Measurements from ENCODE around the gene PHF2. TPM values are rescaled to one million over a fixed set of nuclear protein-coding genes. Genes with fewer than 3 reads are reported as not detected.

PHF2 gene
- total RNA-seq (2012; rRNA removed): 7.0 and 7.4 TPM in 2 replicates

GRCh38 chr9:93576258-93577077 lies at the start of gene PHF2:
Gene PHF2 (plus strand): TSS chr9:93576584. CDS start chr9:93576774, 190 bp downstream.
- peak within 1 kb of the TSS; percentile 91 for H3K9ac ChIP-seq (ENCODE audit: low read depth, low read length)
- no peaks in the 10 kb centered on the region for H3K36me3 ChIP-seq (ENCODE audit: insufficient read depth, low read length)
- peak within 1 kb of the TSS; percentile 99 for H3K4me2 ChIP-seq (ENCODE audit: low read length)
- peak within 1 kb of the TSS; percentile 94 for H3K4me3 ChIP-seq (ENCODE audit: low read length)
- H3K4me1 ChIP-seq (ENCODE audit: control insufficient read depth, insufficient read depth, low read length): peaks cover 26% of the 10 kb centered on the region
- no peaks in the 10 kb centered on the region for H3K27me3 ChIP-seq (ENCODE audit: control insufficient read depth, insufficient read depth, low read length)
- no peaks in the 10 kb centered on the region for H3K9me3 ChIP-seq (replicated peaks; ENCODE audit: low read length)

- no peaks in the 10 kb centered on the region for H3K27me3 ChIP-seq (ENCODE audit: control insufficient read depth, insufficient read depth, low read length)
- no peak overlapping the region for H3K9ac ChIP-seq (ENCODE audit: low read depth, low read length)
- peaks cover 69% of the 10 kb centered on the region for H3K36me3 ChIP-seq (ENCODE audit: insufficient read depth, low read length)
- H3K9me3 ChIP-seq (replicated peaks; ENCODE audit: low read length): no peaks in the 10 kb centered on the region
- H3K4me2 ChIP-seq (ENCODE audit: low read length): no peak overlapping the region
- no peaks in the 10 kb centered on the region for H3K4me1 ChIP-seq (ENCODE audit: control insufficient read depth, insufficient read depth, low read length)
- no peak overlapping the region for H3K4me3 ChIP-seq (ENCODE audit: low read length)
These were observed 45.0 kb upstream of the PHF2 start for GRCh38 chr9:93531374-93531773.

- H3K4me1 ChIP-seq (ENCODE audit: control insufficient read depth, insufficient read depth, low read length): no peaks in the 10 kb centered on the region
- no peaks in the 10 kb centered on the region for H3K9me3 ChIP-seq (replicated peaks; ENCODE audit: low read length)
- no peaks in the 10 kb centered on the region for H3K27me3 ChIP-seq (ENCODE audit: control insufficient read depth, insufficient read depth, low read length)
- H3K36me3 ChIP-seq (ENCODE audit: insufficient read depth, low read length): peaks cover 69% of the 10 kb centered on the region
- no peak overlapping the region for H3K9ac ChIP-seq (ENCODE audit: low read depth, low read length)
- no peak overlapping the region for H3K4me2 ChIP-seq (ENCODE audit: low read length)
- H3K4me3 ChIP-seq (ENCODE audit: low read length): no peak overlapping the region
These were observed 44.2 kb upstream of the PHF2 start for GRCh38 chr9:93532141-93532540.

GRCh38 chr9:93533863-93534262 lies 42.5 kb upstream of the PHF2 start:
- H3K27me3 ChIP-seq (ENCODE audit: control insufficient read depth, insufficient read depth, low read length): no peaks in the 10 kb centered on the region
- no peak overlapping the region for H3K4me3 ChIP-seq (ENCODE audit: low read length)
- H3K4me2 ChIP-seq (ENCODE audit: low read length): no peak overlapping the region
- no peaks in the 10 kb centered on the region for H3K4me1 ChIP-seq (ENCODE audit: control insufficient read depth, insufficient read depth, low read length)
- H3K36me3 ChIP-seq (ENCODE audit: insufficient read depth, low read length): peaks cover 60% of the 10 kb centered on the region
- H3K9ac ChIP-seq (ENCODE audit: low read depth, low read length): no peak overlapping the region
- no peaks in the 10 kb centered on the region for H3K9me3 ChIP-seq (replicated peaks; ENCODE audit: low read length)

- Histone ChIP-seq H3K9ac (ENCODE audit: low read depth, low read length) (no peak overlapping the region), H3K4me3 (ENCODE audit: low read length) (no peak overlapping the region), H3K4me1 (ENCODE audit: control insufficient read depth, insufficient read depth, low read length) (no peaks in the 10 kb centered on the region)
These were observed 40.2 kb upstream of the PHF2 start for GRCh38 chr9:93536167-93536566.

GRCh38 chr9:93536874-93537273 lies 39.5 kb upstream of the PHF2 start:
- Histone ChIP-seq H3K4me1 (ENCODE audit: control insufficient read depth, insufficient read depth, low read length) (no peaks in the 10 kb centered on the region), H3K9ac (ENCODE audit: low read depth, low read length) (no peak overlapping the region), H3K36me3 (ENCODE audit: insufficient read depth, low read length) (peaks cover 42% of the 10 kb centered on the region)

More at GRCh38 chr9:93536167-93536566, 40.2 kb upstream of the PHF2 start:
- Histone ChIP-seq H3K9me3 (replicated peaks; ENCODE audit: low read length) (no peaks in the 10 kb centered on the region), H3K4me2 (ENCODE audit: low read length) (no peak overlapping the region), H3K36me3 (ENCODE audit: insufficient read depth, low read length) (peaks cover 48% of the 10 kb centered on the region), H3K27me3 (ENCODE audit: control insufficient read depth, insufficient read depth, low read length) (no peaks in the 10 kb centered on the region)

GRCh38 chr9:93540305-93540704 lies 36.1 kb upstream of the PHF2 start:
- no peaks in the 10 kb centered on the region for H3K27me3 ChIP-seq (ENCODE audit: control insufficient read depth, insufficient read depth, low read length)
- no peaks in the 10 kb centered on the region for H3K9me3 ChIP-seq (replicated peaks; ENCODE audit: low read length)
- no peak overlapping the region for H3K4me3 ChIP-seq (ENCODE audit: low read length)
- H3K36me3 ChIP-seq (ENCODE audit: insufficient read depth, low read length): peaks cover 46% of the 10 kb centered on the region
- H3K9ac ChIP-seq (ENCODE audit: low read depth, low read length): no peak overlapping the region
- no peak overlapping the region for H3K4me2 ChIP-seq (ENCODE audit: low read length)
- H3K4me1 ChIP-seq (ENCODE audit: control insufficient read depth, insufficient read depth, low read length): no peaks in the 10 kb centered on the region

More at GRCh38 chr9:93536874-93537273, 39.5 kb upstream of the PHF2 start:
- Histone ChIP-seq H3K4me2 (ENCODE audit: low read length) (no peak overlapping the region), H3K27me3 (ENCODE audit: control insufficient read depth, insufficient read depth, low read length) (no peaks in the 10 kb centered on the region), H3K9me3 (replicated peaks; ENCODE audit: low read length) (no peaks in the 10 kb centered on the region), H3K4me3 (ENCODE audit: low read length) (no peak overlapping the region)

- H3K4me1 ChIP-seq (ENCODE audit: control insufficient read depth, insufficient read depth, low read length): no peaks in the 10 kb centered on the region
- H3K9me3 ChIP-seq (replicated peaks; ENCODE audit: low read length): no peaks in the 10 kb centered on the region
- H3K27me3 ChIP-seq (ENCODE audit: control insufficient read depth, insufficient read depth, low read length): no peaks in the 10 kb centered on the region
- no peak overlapping the region for H3K9ac ChIP-seq (ENCODE audit: low read depth, low read length)
- H3K4me2 ChIP-seq (ENCODE audit: low read length): no peak overlapping the region
- H3K4me3 ChIP-seq (ENCODE audit: low read length): no peak overlapping the region
- peaks cover 47% of the 10 kb centered on the region for H3K36me3 ChIP-seq (ENCODE audit: insufficient read depth, low read length)
These were observed 35.4 kb upstream of the PHF2 start for GRCh38 chr9:93541005-93541404.

- H3K4me2 ChIP-seq (ENCODE audit: low read length): no peak overlapping the region
- H3K36me3 ChIP-seq (ENCODE audit: insufficient read depth, low read length): peaks cover 47% of the 10 kb centered on the region
- no peaks in the 10 kb centered on the region for H3K9me3 ChIP-seq (replicated peaks; ENCODE audit: low read length)
- no peak overlapping the region for H3K4me3 ChIP-seq (ENCODE audit: low read length)
- no peaks in the 10 kb centered on the region for H3K27me3 ChIP-seq (ENCODE audit: control insufficient read depth, insufficient read depth, low read length)
- no peaks in the 10 kb centered on the region for H3K4me1 ChIP-seq (ENCODE audit: control insufficient read depth, insufficient read depth, low read length)
- H3K9ac ChIP-seq (ENCODE audit: low read depth, low read length): no peak overlapping the region
These were observed 34.6 kb upstream of the PHF2 start for GRCh38 chr9:93541581-93542349.

GRCh38 chr9:93543117-93543516 lies 33.3 kb upstream of the PHF2 start:
- no peak overlapping the region for H3K4me3 ChIP-seq (ENCODE audit: low read length)
- no peaks in the 10 kb centered on the region for H3K9me3 ChIP-seq (replicated peaks; ENCODE audit: low read length)
- H3K27me3 ChIP-seq (ENCODE audit: control insufficient read depth, insufficient read depth, low read length): no peaks in the 10 kb centered on the region
- H3K4me2 ChIP-seq (ENCODE audit: low read length): no peak overlapping the region
- H3K4me1 ChIP-seq (ENCODE audit: control insufficient read depth, insufficient read depth, low read length): no peaks in the 10 kb centered on the region
- H3K9ac ChIP-seq (ENCODE audit: low read depth, low read length): no peak overlapping the region
- peaks cover 50% of the 10 kb centered on the region for H3K36me3 ChIP-seq (ENCODE audit: insufficient read depth, low read length)

- no peak overlapping the region for H3K4me3 ChIP-seq (ENCODE audit: low read length)
- H3K27me3 ChIP-seq (ENCODE audit: control insufficient read depth, insufficient read depth, low read length): no peaks in the 10 kb centered on the region
- no peak overlapping the region for H3K4me2 ChIP-seq (ENCODE audit: low read length)
- H3K36me3 ChIP-seq (ENCODE audit: insufficient read depth, low read length): peaks cover 53% of the 10 kb centered on the region
- no peak overlapping the region for H3K9ac ChIP-seq (ENCODE audit: low read depth, low read length)
- no peaks in the 10 kb centered on the region for H3K9me3 ChIP-seq (replicated peaks; ENCODE audit: low read length)
- H3K4me1 ChIP-seq (ENCODE audit: control insufficient read depth, insufficient read depth, low read length): no peaks in the 10 kb centered on the region
These were observed 30.0 kb upstream of the PHF2 start for GRCh38 chr9:93546356-93546755.
